Measurements from ENCODE around the gene RANBP17. TPM values are rescaled to one million over a fixed set of nuclear protein-coding genes. Genes with fewer than 3 reads are reported as not detected.

RANBP17 gene
- total and polyA plus RNA-seq, 2 experiments from 2014 or later: 10.9 to 20.0 TPM

- Histone ChIP-seq H3K27ac (no peak overlapping the region), H3K27me3 (no peaks in the 10 kb centered on the region), H3K4me3 (no peak overlapping the region), H3K4me1 (ENCODE audit: low read depth) (no peaks in the 10 kb centered on the region), H3K36me3 (no peaks in the 10 kb centered on the region), H3K9me3 (ENCODE audit: low read depth) (no peaks in the 10 kb centered on the region)
- no peak for DNase-seq (ENCODE audit: low read depth in 1 of 2, low spot score in 1 of 2)
- no peak for TF ChIP-seq CTCF (IDR thresholded peaks at IDR 0.05; ENCODE audit: low read depth, low read length)
Observed at GRCh38 chr5:171143926-171144325, 282.1 kb downstream of the RANBP17 start.

- Histone ChIP-seq H3K4me1 (ENCODE audit: low read depth) (no peaks in the 10 kb centered on the region), H3K36me3 (no peaks in the 10 kb centered on the region), H3K27ac (no peak overlapping the region), H3K4me3 (no peak overlapping the region), H3K9me3 (ENCODE audit: low read depth) (no peaks in the 10 kb centered on the region), H3K27me3 (no peaks in the 10 kb centered on the region)
- DNase-seq (ENCODE audit: low read depth in 1 of 2, low spot score in 1 of 2): no peak
- no peak for TF ChIP-seq CTCF (IDR thresholded peaks at IDR 0.05; ENCODE audit: low read depth, low read length)
Observed at GRCh38 chr5:171149333-171149732, 287.5 kb downstream of the RANBP17 start.

GRCh38 chr5:171149772-171150171 lies 288.0 kb downstream of the RANBP17 start:
- no peaks in the 10 kb centered on the region for H3K4me1 ChIP-seq (ENCODE audit: low read depth)
- no peak overlapping the region for H3K27ac ChIP-seq
- no peaks in the 10 kb centered on the region for H3K9me3 ChIP-seq (ENCODE audit: low read depth)
- H3K36me3 ChIP-seq: no peaks in the 10 kb centered on the region
- DNase-seq (ENCODE audit: low read depth in 1 of 2, low spot score in 1 of 2): no peak
- no peaks in the 10 kb centered on the region for H3K27me3 ChIP-seq
- no peak overlapping the region for H3K4me3 ChIP-seq
- TF ChIP-seq CTCF (IDR thresholded peaks at IDR 0.05; ENCODE audit: low read depth, low read length): no peak

- peak in 1 of 2 donors; percentile 36 for DNase-seq (ENCODE audit: low read depth in 1 of 2, low spot score in 1 of 2)
- Histone ChIP-seq H3K27me3 (no peaks in the 10 kb centered on the region), H3K4me1 (ENCODE audit: low read depth) (no peaks in the 10 kb centered on the region), H3K36me3 (no peaks in the 10 kb centered on the region), H3K27ac (no peak overlapping the region), H3K9me3 (ENCODE audit: low read depth) (no peaks in the 10 kb centered on the region), H3K4me3 (no peak overlapping the region)
- TF ChIP-seq CTCF (IDR thresholded peaks at IDR 0.05; ENCODE audit: low read depth, low read length): peak; percentile 26
Observed at GRCh38 chr5:171152382-171152781, 290.6 kb downstream of the RANBP17 start.

- Histone ChIP-seq H3K27ac (no peak overlapping the region), H3K27me3 (no peaks in the 10 kb centered on the region), H3K4me3 (no peak overlapping the region), H3K4me1 (ENCODE audit: low read depth) (no peaks in the 10 kb centered on the region), H3K36me3 (no peaks in the 10 kb centered on the region), H3K9me3 (ENCODE audit: low read depth) (no peaks in the 10 kb centered on the region)
- DNase-seq (ENCODE audit: low read depth in 1 of 2, low spot score in 1 of 2): peak in 1 of 2 donors; percentile 48
- TF ChIP-seq CTCF (IDR thresholded peaks at IDR 0.05; ENCODE audit: low read depth, low read length): no peak
Observed at GRCh38 chr5:171155621-171156020, 293.8 kb downstream of the RANBP17 start.

GRCh38 chr5:171157276-171157675 lies 295.5 kb downstream of the RANBP17 start:
- no peak overlapping the region for H3K4me3 ChIP-seq
- no peaks in the 10 kb centered on the region for H3K27me3 ChIP-seq
- no peak for TF ChIP-seq CTCF (IDR thresholded peaks at IDR 0.05; ENCODE audit: low read depth, low read length)
- H3K4me1 ChIP-seq (ENCODE audit: low read depth): no peaks in the 10 kb centered on the region
- no peaks in the 10 kb centered on the region for H3K9me3 ChIP-seq (ENCODE audit: low read depth)
- H3K27ac ChIP-seq: no peak overlapping the region
- peak in 1 of 2 donors; percentile 14 for DNase-seq (ENCODE audit: low read depth in 1 of 2, low spot score in 1 of 2)
- H3K36me3 ChIP-seq: no peaks in the 10 kb centered on the region
